GM21515 (cell line): Measurements from ENCODE around the gene ETNPPL.

ENCODE experiments used
- ATAC-seq: cut with Tn5 transposase; IDR thresholded peaks from one replicate; pipeline ENCODE4 v1.9.1; 2021; ENCODE audit not compliant: unreplicated experiment

ETNPPL gene

GRCh38 chr4:108762559-108763225 lies at the start of gene ETNPPL:
ETNPPL (minus strand) TSS chr4:108763053; CDS start chr4:108762898, 155 bp downstream.
- ATAC-seq, result no peak

- ATAC-seq, result no peak
These were observed 48.6 kb upstream of the ETNPPL start for GRCh38 chr4:108811486-108811885.

- ATAC-seq, result no peak
These were observed 47.2 kb upstream of the ETNPPL start for GRCh38 chr4:108810087-108810486.

- no peak for ATAC-seq
These were observed 41.9 kb upstream of the ETNPPL start for GRCh38 chr4:108804648-108805273.

- no peak for ATAC-seq
These were observed 36.5 kb upstream of the ETNPPL start for GRCh38 chr4:108799306-108799705.

GRCh38 chr4:108796173-108796572 lies 33.3 kb upstream of the ETNPPL start:
- no peak for ATAC-seq

DNA sequence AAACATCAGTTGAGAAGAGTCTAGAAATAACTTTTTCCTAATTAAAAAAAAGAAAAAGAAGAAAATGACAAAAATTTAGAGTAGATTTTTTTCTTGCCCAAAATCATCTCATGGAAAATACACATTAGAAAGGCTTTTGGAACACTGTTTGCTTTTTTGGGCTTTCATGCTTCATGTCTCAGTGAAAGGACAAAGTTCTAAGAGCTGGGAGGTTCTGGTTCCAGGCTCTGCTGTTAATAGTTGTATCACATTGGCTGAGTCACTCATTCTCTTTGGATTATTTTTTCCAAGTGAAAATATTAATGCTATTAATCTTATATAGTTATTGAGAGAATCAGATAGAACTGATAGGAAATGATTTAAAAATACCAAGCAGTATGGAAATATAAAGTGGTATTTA lies 32.9 kb upstream of the ETNPPL start:
- no peak for ATAC-seq

GRCh38 chr4:108794136-108794535 lies 31.3 kb upstream of the ETNPPL start:
- no peak for ATAC-seq

DNA sequence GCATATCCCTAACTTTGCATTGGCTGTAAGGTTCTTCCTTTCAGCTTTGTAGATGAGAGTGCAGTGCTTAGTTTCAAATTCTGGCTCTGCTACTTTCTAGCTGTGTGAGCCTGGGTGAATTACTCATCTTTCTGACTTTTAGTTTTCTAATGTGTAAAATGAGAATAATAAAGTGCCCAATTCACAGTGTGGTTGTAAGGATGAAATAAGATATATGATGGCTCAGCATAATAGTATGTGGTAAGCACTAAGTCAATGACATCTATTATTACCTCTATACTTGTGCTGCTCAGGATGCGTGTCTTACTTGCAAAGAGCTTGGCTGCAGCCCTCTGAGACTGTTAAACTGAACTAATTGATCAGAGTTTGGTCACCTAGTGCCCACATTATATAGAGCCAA lies 30.6 kb upstream of the ETNPPL start:
- no peak for ATAC-seq

DNA sequence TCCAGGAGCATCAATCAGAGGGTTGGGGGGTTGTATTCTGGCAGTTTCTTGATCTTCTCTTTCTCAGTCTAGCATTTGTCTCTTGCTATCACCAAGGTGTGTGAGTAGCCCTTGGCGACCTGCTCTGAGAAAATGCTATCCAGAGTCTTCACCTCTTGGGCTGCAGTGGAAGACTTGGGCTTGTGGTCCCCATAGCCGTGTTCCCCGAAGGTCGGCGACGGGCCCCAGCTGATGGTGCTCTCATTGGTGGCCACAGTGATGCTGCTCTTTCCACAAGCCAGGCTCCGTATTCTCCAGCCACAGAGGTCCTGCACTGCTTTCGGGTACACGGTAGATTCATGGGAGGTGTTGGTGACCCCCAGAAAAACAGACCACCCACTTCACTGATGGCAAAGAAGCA lies 25.9 kb upstream of the ETNPPL start:
- ATAC-seq, result no peak

- ATAC-seq, result no peak
These were observed 24.9 kb upstream of the ETNPPL start for GRCh38 chr4:108787724-108788123.

- ATAC-seq, result no peak
These were observed 24.3 kb upstream of the ETNPPL start for GRCh38 chr4:108787106-108787505.

GRCh38 chr4:108786351-108786750 lies 23.5 kb upstream of the ETNPPL start:
- ATAC-seq, result no peak

- ATAC-seq, result no peak
These were observed 21.0 kb upstream of the ETNPPL start for GRCh38 chr4:108783665-108784463.

GRCh38 chr4:108779958-108780357 lies 17.1 kb upstream of the ETNPPL start:
- ATAC-seq, result no peak

DNA sequence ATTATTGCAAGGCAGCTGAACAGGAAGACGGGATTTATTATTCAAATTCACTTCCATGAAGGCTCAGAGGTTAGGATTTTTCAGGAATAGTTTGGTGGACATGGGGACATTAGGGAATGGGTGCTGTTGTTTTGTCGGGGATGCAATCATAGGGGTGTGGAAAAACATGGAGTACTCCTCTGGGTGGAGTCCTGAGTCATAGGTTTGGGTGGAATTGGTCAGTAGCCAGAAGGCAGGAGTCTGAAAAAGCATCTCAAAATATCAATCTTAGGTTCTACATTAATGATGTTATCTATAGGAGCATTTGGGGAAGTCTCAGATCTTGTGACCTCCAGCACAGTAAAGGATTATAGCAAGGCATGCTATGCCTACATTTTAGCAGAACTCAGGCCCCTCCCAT lies 14.5 kb upstream of the ETNPPL start:
- no peak for ATAC-seq

DNA sequence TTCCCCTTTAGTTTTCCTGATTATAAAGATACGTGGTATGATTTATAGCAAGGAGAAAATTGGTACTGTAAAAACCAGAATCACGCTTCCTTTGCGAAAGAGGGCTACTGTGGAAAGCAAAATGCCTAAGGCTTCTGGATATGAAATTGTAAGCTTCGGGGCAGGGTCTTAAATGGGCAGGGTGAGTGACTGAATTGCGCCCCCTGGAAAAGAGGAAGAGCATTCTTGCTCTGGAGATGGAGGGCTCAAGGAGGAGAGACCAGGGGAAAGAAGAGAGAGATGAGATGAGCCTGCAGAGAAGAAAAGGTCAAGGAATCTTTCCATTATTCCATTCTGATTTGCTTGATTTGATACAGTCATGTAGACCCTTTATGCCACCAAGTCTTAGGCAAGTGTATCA lies 13.1 kb upstream of the ETNPPL start:
- ATAC-seq, result no peak

GRCh38 chr4:108774809-108775530 lies 12.1 kb upstream of the ETNPPL start:
- no peak for ATAC-seq

GRCh38 chr4:108772402-108772801 lies 9.5 kb upstream of the ETNPPL start:
- ATAC-seq, result no peak

DNA sequence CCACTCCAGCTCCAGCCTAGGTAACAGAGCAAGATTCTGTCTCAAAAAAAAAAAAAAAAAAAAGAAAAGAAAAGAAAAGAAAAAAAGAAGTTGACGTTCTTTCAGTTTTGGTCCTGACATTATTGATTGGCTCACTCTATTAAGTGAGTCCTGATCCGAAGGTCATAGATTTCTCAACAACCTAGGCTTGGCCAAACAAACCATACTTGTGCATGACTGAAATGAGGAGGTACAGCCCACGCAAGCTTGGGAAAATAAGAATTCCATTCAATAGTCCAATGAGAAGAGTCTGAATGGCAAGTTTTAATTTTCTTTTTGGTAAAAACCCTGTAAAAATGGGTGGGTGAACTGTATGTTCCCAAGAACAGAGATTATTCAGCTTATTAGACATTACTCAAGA lies 3.2 kb upstream of the ETNPPL start:
- ATAC-seq, result no peak

GRCh38 chr4:108763986-108764385 lies 1.1 kb upstream of the ETNPPL start:
- ATAC-seq, result no peak

DNA sequence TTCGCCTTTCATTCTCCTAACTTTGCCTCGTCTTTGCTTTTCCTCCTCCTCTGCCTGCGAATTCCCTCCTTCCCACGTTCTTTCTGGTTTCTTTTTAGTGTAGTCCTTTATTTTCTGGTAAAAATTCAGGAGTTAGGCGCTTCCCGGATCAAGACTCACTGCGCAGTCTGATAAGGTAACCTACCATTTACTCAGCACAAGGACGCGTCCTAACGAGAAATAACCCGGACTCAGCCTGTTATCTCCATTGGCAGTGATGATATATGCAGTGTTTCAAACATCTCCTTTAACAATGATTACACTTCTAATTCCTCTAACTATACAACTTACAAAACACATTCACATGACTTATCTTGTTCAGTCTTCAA lies 357 bp upstream of the ETNPPL start:
- ATAC-seq, result no peak
